Type B pancreatic cell (in vitro differentiated cells): ENCODE data around the gene SEC61B. TPM values are rescaled to one million over a fixed set of nuclear protein-coding genes. Genes with fewer than 3 reads are reported as not detected.
A peak's percentile ranks its signal among the peaks of the same experiment; 100 is the strongest.

ENCODE experiments used
- DNase-seq: peaks from one replicate; pipeline ENCODE4 v3.0.0; 2021; ENCODE audit warnings: mixed read lengths; ENCODE audit not compliant: unreplicated experiment; ENCODE audit errors: extremely low spot score
- H3K27ac Mint-ChIP-seq: 2 replicates; pipeline ENCODE4 v1.8.0; 2021; ENCODE audit warnings: mild to moderate bottlenecking, mixed read lengths
- H3K27me3 Mint-ChIP-seq: 2 replicates; pipeline ENCODE4 v1.8.0; 2021; ENCODE audit warnings: mixed read lengths
- H3K36me3 Mint-ChIP-seq: 2 replicates; pipeline ENCODE4 v1.8.0; 2021; ENCODE audit warnings: mixed read lengths
- H3K4me1 Mint-ChIP-seq: one replicate; pipeline ENCODE4 v1.8.0; 2021; ENCODE audit warnings: mixed read lengths; ENCODE audit not compliant: unreplicated experiment
- H3K4me3 Mint-ChIP-seq: 2 replicates; pipeline ENCODE4 v1.8.0; 2021; ENCODE audit warnings: mild to moderate bottlenecking, mixed read lengths
- H3K9me3 Mint-ChIP-seq: 2 replicates; pipeline ENCODE4 v1.8.0; 2021; ENCODE audit warnings: mixed read lengths
- CTCF ChIP-seq: fragments of 200-600 bp; sonication (generic); conservative IDR thresholded peaks from 2 replicates; pipeline ENCODE4 v1.5.0; 2021; ENCODE audit warnings: antibody characterized with exemption, mild to moderate bottlenecking
- total RNA-seq: library from RNA; stranded (reverse); gene quantifications from 2 replicates; pipeline ENCODE4 v1.2.1, GENCODE V29; 2021; ENCODE audit warnings: low replicate concordance

Gene SEC61B
- total RNA-seq, 1 donor from 2014 or later = 133 TPM

DNA sequence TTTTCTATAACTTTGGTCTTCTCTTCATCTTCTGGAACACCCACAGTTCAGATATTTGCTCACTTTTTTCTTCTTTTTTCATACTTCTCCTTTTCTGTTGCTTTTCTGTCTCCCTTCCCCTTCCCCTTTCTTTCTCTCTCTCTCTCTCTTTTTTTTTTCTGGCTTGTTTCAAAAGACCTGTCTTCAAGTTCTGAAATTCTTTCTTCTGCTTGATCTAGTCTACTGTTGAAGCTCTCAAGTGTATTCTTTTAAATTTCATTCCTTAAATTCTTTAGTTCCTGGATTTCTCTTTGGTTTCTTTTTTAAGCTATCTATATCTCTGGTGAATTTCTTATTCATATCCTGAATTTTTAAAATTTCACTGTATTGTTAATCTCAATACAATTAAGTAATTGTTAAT is 11.5 kb upstream of the SEC61B start:
- Mint-ChIP-seq H3K27me3 (no peaks in the 10 kb centered on the region), H3K9me3 (peaks cover 19% of the 10 kb centered on the region), H3K4me1 (no peaks in the 10 kb centered on the region), H3K27ac (no peak overlapping the region), H3K36me3 (peaks cover 19% of the 10 kb centered on the region), H3K4me3 (no peak overlapping the region)
- no peak for TF ChIP-seq CTCF
- no peak for DNase-seq

DNA sequence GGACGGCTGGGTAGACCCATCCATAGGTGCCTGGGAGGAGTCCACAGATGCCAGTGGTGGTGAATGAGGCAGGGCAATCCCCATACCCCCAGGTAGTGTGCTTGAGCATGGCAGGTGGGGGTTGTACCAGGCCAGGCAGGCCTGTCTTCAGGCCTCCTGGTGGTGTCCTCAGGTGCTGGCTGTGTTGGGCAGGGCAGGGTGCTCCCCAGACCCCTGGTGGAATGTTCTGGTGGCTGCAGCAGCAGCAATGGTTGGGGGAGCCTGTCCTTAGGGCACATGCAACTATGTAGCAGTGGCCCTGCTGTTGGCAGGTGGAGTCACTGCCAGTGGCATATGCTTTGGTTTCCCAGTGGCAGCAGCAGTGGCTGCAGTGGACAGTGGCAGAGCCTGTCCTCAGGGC is 10.3 kb upstream of the SEC61B start:
- no peak for TF ChIP-seq CTCF
- no peak for DNase-seq
- H3K36me3 Mint-ChIP-seq = peaks cover 21% of the 10 kb centered on the region
- no peaks in the 10 kb centered on the region for H3K27me3 Mint-ChIP-seq
- no peaks in the 10 kb centered on the region for H3K4me1 Mint-ChIP-seq
- no peak overlapping the region for H3K4me3 Mint-ChIP-seq
- no peak overlapping the region for H3K27ac Mint-ChIP-seq
- peaks cover 19% of the 10 kb centered on the region for H3K9me3 Mint-ChIP-seq

DNA sequence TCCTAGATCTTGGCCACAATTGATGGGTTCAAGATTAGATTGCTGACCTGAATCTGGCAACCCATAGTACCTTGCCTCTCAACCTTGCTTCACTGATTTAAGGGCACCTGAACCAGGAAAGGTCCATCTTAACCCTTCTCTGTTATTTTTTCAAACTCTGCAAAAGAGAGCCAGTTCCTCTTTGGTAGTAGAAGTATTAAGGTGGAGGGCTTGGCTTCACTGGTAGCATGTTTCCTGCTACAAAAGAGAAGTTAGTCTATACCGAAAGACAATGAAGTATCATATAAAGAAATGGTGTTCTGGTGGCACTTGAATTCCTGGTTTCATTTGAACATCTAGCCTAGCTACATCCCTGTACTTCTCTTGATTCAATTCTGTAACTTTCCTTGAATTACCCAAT is 8.9 kb upstream of the SEC61B start:
- TF ChIP-seq CTCF = no peak
- no peaks in the 10 kb centered on the region for H3K27me3 Mint-ChIP-seq
- no peak overlapping the region for H3K27ac Mint-ChIP-seq
- H3K36me3 Mint-ChIP-seq = peaks cover 34% of the 10 kb centered on the region
- H3K4me1 Mint-ChIP-seq = no peaks in the 10 kb centered on the region
- H3K4me3 Mint-ChIP-seq = no peak overlapping the region
- no peak for DNase-seq
- peaks cover 19% of the 10 kb centered on the region for H3K9me3 Mint-ChIP-seq

DNA sequence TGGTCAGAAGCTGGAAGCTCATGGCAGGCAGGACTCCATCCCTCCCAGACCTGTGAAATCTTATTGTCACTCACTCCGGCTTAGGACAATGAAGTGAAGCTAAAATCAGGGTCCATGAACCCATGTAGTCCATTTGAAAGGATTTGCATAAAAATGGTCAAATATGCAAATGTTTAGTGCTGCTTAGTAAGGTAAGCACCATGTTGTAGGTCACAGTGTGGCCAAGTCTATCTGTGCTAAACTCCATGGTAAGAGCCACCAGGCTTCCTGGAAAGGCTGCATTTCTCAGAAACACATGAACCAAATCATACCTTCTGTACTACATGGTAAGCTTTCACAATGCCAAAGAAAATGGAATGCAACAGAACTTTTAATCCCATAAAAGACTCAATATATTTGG is 6.0 kb upstream of the SEC61B start:
- Mint-ChIP-seq H3K27ac (no peak overlapping the region), H3K4me3 (no peak overlapping the region), H3K9me3 (peaks cover 8% of the 10 kb centered on the region), H3K27me3 (no peaks in the 10 kb centered on the region), H3K36me3 (peaks cover 47% of the 10 kb centered on the region), H3K4me1 (peaks cover 14% of the 10 kb centered on the region)
- TF ChIP-seq CTCF = no peak
- DNase-seq = no peak

GRCh38 chr9:99220011-99220410 is 2.1 kb upstream of the SEC61B start:
- Mint-ChIP-seq H3K27me3 (no peaks in the 10 kb centered on the region), H3K27ac (peak overlapping the region; percentile 44)

More at GRCh38 chr9:99220011-99220410, 2.1 kb upstream of the SEC61B start:
- Mint-ChIP-seq H3K36me3 (peaks cover 36% of the 10 kb centered on the region), H3K9me3 (no peaks in the 10 kb centered on the region), H3K4me3 (peak overlapping the region; percentile 77), H3K4me1 (peaks cover 24% of the 10 kb centered on the region)
- no peak for TF ChIP-seq CTCF
- no peak for DNase-seq
